ENCODE measurements around the gene HINT3. TPM values are rescaled to one million over a fixed set of nuclear protein-coding genes. Genes with fewer than 3 reads are reported as not detected.

The HINT3 gene
- total RNA-seq, 1 donor from 2014 or later, result 12.3 TPM

- H3K27me3 Mint-ChIP-seq (ENCODE audit: unreplicated experiment), result no peaks in the 10 kb centered on the region
- H3K36me3 Mint-ChIP-seq (ENCODE audit: low read depth, unreplicated experiment), result peaks cover 30% of the 10 kb centered on the region
- no peak overlapping the region for H3K27ac Mint-ChIP-seq (ENCODE audit: unreplicated experiment)
- H3K4me3 Mint-ChIP-seq (ENCODE audit: unreplicated experiment), result no peak overlapping the region
- no peaks in the 10 kb centered on the region for H3K9me3 Mint-ChIP-seq (ENCODE audit: unreplicated experiment)
- TF ChIP-seq CTCF (IDR thresholded peaks at IDR 0.05; ENCODE audit: unreplicated experiment), result no peak
- DNase-seq (ENCODE audit: low spot score), result no peak
- peaks cover 16% of the 10 kb centered on the region for H3K4me1 Mint-ChIP-seq (ENCODE audit: unreplicated experiment)
Observed at GRCh38 chr6:125924169-125924568, 32.4 kb upstream of the HINT3 start.

- no peaks in the 10 kb centered on the region for H3K9me3 Mint-ChIP-seq (ENCODE audit: unreplicated experiment)
- peaks cover 30% of the 10 kb centered on the region for H3K36me3 Mint-ChIP-seq (ENCODE audit: low read depth, unreplicated experiment)
- no peak for TF ChIP-seq CTCF (IDR thresholded peaks at IDR 0.05; ENCODE audit: unreplicated experiment)
- no peaks in the 10 kb centered on the region for H3K27me3 Mint-ChIP-seq (ENCODE audit: unreplicated experiment)
- no peak overlapping the region for H3K4me3 Mint-ChIP-seq (ENCODE audit: unreplicated experiment)
- peaks cover 13% of the 10 kb centered on the region for H3K4me1 Mint-ChIP-seq (ENCODE audit: unreplicated experiment)
- DNase-seq (ENCODE audit: low spot score), result no peak
- H3K27ac Mint-ChIP-seq (ENCODE audit: unreplicated experiment), result no peak overlapping the region
Observed at GRCh38 chr6:125924697-125925358, 31.7 kb upstream of the HINT3 start.

DNA sequence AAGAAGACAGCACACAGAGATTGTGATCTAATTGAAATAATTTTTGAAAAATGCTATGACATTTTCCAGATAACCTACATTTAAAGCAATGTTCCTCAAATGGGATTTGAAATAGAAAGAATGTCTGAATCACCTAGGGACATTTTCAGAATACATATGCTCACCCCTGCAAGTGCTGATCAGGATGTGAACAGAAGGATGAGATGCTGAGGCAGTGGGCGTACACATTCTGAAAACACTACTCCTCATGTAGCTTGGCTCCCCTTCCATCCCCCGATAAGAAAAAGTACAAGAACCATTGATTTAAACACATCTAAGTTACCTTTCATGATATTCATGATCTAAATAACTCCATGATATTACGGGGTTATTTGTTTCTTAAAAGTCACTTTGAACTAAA, 29.9 kb upstream of the HINT3 start:
- no peaks in the 10 kb centered on the region for H3K27me3 Mint-ChIP-seq (ENCODE audit: unreplicated experiment)
- DNase-seq (ENCODE audit: low spot score), result no peak
- peaks cover 30% of the 10 kb centered on the region for H3K36me3 Mint-ChIP-seq (ENCODE audit: low read depth, unreplicated experiment)
- peaks cover 13% of the 10 kb centered on the region for H3K4me1 Mint-ChIP-seq (ENCODE audit: unreplicated experiment)
- H3K27ac Mint-ChIP-seq (ENCODE audit: unreplicated experiment), result no peak overlapping the region
- TF ChIP-seq CTCF (IDR thresholded peaks at IDR 0.05; ENCODE audit: unreplicated experiment), result no peak
- H3K4me3 Mint-ChIP-seq (ENCODE audit: unreplicated experiment), result no peak overlapping the region
- H3K9me3 Mint-ChIP-seq (ENCODE audit: unreplicated experiment), result no peaks in the 10 kb centered on the region

- Mint-ChIP-seq H3K27me3 (ENCODE audit: unreplicated experiment) (no peaks in the 10 kb centered on the region), H3K27ac (ENCODE audit: unreplicated experiment) (no peak overlapping the region), H3K36me3 (ENCODE audit: low read depth, unreplicated experiment) (peaks cover 27% of the 10 kb centered on the region), H3K9me3 (ENCODE audit: unreplicated experiment) (no peaks in the 10 kb centered on the region), H3K4me3 (ENCODE audit: unreplicated experiment) (no peak overlapping the region), H3K4me1 (ENCODE audit: unreplicated experiment) (peaks cover 13% of the 10 kb centered on the region)
- DNase-seq (ENCODE audit: low spot score), result no peak
- no peak for TF ChIP-seq CTCF (IDR thresholded peaks at IDR 0.05; ENCODE audit: unreplicated experiment)
Observed at GRCh38 chr6:125927761-125928160, 28.8 kb upstream of the HINT3 start.

GRCh38 chr6:125930765-125931418, 25.7 kb upstream of the HINT3 start:
- DNase-seq (ENCODE audit: low spot score), result no peak
- Mint-ChIP-seq H3K4me1 (ENCODE audit: unreplicated experiment) (peaks cover 4% of the 10 kb centered on the region), H3K4me3 (ENCODE audit: unreplicated experiment) (no peak overlapping the region), H3K9me3 (ENCODE audit: unreplicated experiment) (no peaks in the 10 kb centered on the region), H3K27ac (ENCODE audit: unreplicated experiment) (no peak overlapping the region), H3K36me3 (ENCODE audit: low read depth, unreplicated experiment) (peaks cover 17% of the 10 kb centered on the region), H3K27me3 (ENCODE audit: unreplicated experiment) (no peaks in the 10 kb centered on the region)
- TF ChIP-seq CTCF (IDR thresholded peaks at IDR 0.05; ENCODE audit: unreplicated experiment), result no peak
